Right lobe of liver (tissue), 6 donors: Measurements from ENCODE around the gene ITPK1. TPM values are rescaled to one million over a fixed set of nuclear protein-coding genes. Genes with fewer than 3 reads are reported as not detected.
"Not testable (repeated sequence)": the region's sequence is repeated elsewhere in the genome, so short reads cannot be mapped to it uniquely, and the experiment has no call there.

Experiments used
- ATAC-seq, 4 donors: fragments of 200-7000 bp; cut with Tn5 transposase; one replicate each; pipeline ENCODE4 v1.9.1; 2020; ENCODE audit warnings: mild to moderate bottlenecking in 4 of 4, moderate library complexity in 4 of 4
- DNase-seq, 3 donors: peaks; one replicate each; pipeline ENCODE4 v3.0.0-alpha.2; 2020
- H3K27ac ChIP-seq, 3 donors: fragments of 200-600 bp; one replicate each; pipeline ENCODE4 v1.8.0; 2022
- H3K27me3 ChIP-seq, 2 donors: fragments of 200-600 bp; one replicate each; pipeline ENCODE4 v1.8.0; 2022
- H3K36me3 ChIP-seq, 4 donors: fragments of 200-600 bp; sonication (generic) in 1 of 4; one replicate each; pipeline versions ENCODE4 v1.5.1 to v1.8.0; 2017 to 2022; ENCODE audit warnings: control low read depth in 1 of 4
- H3K4me1 ChIP-seq, 4 donors: fragments of 200-600 bp; sonication (generic) in 1 of 4; one replicate each; pipeline versions ENCODE4 v1.5.1 to v1.8.0; 2017 to 2022; ENCODE audit warnings: control low read depth in 1 of 4
- H3K4me3 ChIP-seq, 3 donors: fragments of 200-600 bp; one replicate each; pipeline ENCODE4 v1.8.0; 2022
- H3K9me3 ChIP-seq, 4 donors: fragments of 200-600 bp; sonication (generic) in 1 of 4; one replicate each; pipeline versions ENCODE4 v1.5.1 to v1.8.0; 2017 to 2022; ENCODE audit warnings: control low read depth in 1 of 4
- POLR2A ChIP-seq: fragments of 450-650 bp; IDR thresholded peaks from one replicate; pipeline ENCODE4 v1.6.1; 2017; ENCODE audit warnings: antibody characterized with exemption, mild to moderate bottlenecking
- WGBS: methylation state at CpG from one replicate; pipeline ENCODE4 v1.1.6; 2018; ENCODE audit warnings: low coverage, low lambda C conversion rate; ENCODE audit not compliant: insufficient coverage; ENCODE audit errors: missing lambda C conversion rate; 5-methylcytosine and 5-hydroxymethylcytosine counted together
- intact Hi-C, 2 donors: fragments of 100-400 bp; cut with DNase I; formaldehyde crosslinking; loops; one replicate each; pipeline versions ENCODE4 v1.11.2 to v1.14.1; 2022
- long read RNA-seq: library from polyadenylated mRNA; unstranded; transcript quantifications from one replicate; pipeline ENCODE4 v2.0.0, GENCODE V29; 2019
- total RNA-seq, 6 experiments: library from RNA; depleted of rRNA in 2 of 6; stranded (reverse); fragments of >200 nt in 2 of 6; fragmentation: NEBNext Ultra II Directional in 3 of 6; extraction: Animal tissue kit (Norgen Biotek cat#: 25700) in 3 of 6; gene quantifications; one replicate each; pipeline versions ENCODE4 v1.1.0 to v1.2.4, GENCODE V29; 2016 to 2023
- TF ChIP-seq, protein P1 (sequence below), 4 donors: fragments of 200-600 bp in 3 of 4; fragments of 450-650 bp in 1 of 4; IDR thresholded peaks; one replicate each; pipeline versions ENCODE4 v1.5.1 to v1.8.0; 2016 to 2022; ENCODE audit warnings: antibody characterized with exemption in 4 of 4, mild to moderate bottlenecking in 2 of 4
- donor health status: DM: no; HTN: yes; CAD: no.
- donor health status: DM: no; HTN: no; CAD: no.
- donor health status: DM: no; HTN: no; CAD: no.
- donor health status: DM: no; HTN: yes; CAD: no.
- donor health status: DM: no; HTN: yes; CAD: no.

Gene ITPK1
- 10 to 100 TPM; 28.4 to 61.0 (median 40.0) TPM for total RNA-seq
- long read RNA-seq, partial matches to known transcripts, result 1 of 5 reads
- long read RNA-seq, other reads (novel, unspliced or antisense), result 4 of 5 reads

DNA sequence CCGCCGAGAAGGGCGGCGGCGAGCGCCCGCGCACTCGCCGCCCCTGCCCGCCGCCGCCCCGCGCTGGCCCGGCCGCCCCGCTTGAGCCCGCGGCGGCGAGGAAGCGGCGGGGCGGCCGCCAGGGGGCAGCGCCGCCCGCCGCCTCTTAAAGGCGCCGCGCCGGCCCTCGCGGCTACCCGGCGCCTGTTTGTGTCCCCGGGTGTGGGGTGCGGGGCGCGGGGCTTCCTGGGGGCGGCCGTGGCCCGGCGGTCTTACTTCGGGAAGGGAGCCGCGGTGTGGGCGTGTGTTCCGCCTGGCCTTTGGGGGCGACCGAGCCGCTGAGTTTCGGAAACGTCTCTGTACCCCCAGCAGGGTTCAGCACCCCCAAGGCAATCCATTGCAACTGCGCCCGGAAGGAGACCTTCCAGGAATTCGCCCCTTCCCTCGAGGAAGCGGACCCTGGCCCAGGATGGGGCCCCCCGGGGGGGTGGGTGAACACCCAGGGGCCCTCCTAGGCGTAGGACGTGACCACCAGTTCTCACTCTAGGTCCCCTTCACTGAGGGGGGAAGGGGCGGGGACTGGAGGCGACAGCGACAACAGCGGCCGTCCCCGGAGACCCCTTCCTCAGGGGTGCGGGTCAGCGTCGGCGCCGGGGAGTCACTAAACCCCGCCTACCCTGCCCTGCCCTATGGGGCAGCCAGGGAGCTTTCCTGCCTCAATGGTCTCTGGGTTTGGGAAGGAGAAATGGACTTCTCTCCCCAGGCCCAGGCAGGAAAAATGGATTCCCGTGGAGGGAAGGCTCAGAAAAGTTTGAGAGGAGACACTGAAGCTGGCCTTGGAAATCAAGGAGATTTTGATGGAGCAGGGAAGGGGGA is at the start of gene ITPK1:
Gene ITPK1, minus strand, starts transcription at position 105 of the 855 bp plus-strand sequence. CDS start 762 bp downstream, outside the sequence.
- ATAC-seq, result peak; percentile 53 to 57 (median 54)

DNA sequence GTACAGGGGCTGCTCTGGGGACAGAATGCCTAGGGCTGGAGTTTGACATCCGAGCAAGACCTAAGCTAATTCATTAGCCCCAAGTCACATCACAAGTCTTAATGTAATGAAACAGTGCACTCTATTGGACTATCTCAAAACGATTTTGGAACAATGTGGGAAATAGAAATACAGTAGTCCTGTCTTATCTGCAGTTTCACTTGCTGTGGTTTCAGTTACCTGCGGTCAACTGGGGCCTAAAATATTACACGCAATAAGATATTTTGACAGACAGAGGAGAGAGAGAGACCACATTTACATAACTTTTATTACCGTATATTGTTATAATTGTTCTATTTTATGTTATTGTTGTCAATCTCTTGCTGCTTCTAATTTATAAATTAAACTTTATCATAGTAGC is 47.8 kb upstream of the ITPK1 start:
- H3K4me1 ChIP-seq, result no peaks in the 10 kb centered on the region
- H3K27ac ChIP-seq, result no peak overlapping the region
- ATAC-seq (peak in 1 of 4 donors; percentile 24), DNase-seq (no peak)
- no peaks in the 10 kb centered on the region for H3K9me3 ChIP-seq
- no peaks in the 10 kb centered on the region for H3K36me3 ChIP-seq
- TF ChIP-seq, protein P1, sequence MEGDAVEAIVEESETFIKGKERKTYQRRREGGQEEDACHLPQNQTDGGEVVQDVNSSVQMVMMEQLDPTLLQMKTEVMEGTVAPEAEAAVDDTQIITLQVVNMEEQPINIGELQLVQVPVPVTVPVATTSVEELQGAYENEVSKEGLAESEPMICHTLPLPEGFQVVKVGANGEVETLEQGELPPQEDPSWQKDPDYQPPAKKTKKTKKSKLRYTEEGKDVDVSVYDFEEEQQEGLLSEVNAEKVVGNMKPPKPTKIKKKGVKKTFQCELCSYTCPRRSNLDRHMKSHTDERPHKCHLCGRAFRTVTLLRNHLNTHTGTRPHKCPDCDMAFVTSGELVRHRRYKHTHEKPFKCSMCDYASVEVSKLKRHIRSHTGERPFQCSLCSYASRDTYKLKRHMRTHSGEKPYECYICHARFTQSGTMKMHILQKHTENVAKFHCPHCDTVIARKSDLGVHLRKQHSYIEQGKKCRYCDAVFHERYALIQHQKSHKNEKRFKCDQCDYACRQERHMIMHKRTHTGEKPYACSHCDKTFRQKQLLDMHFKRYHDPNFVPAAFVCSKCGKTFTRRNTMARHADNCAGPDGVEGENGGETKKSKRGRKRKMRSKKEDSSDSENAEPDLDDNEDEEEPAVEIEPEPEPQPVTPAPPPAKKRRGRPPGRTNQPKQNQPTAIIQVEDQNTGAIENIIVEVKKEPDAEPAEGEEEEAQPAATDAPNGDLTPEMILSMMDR (IDR thresholded peaks at IDR 0.05), result no peak
- TF ChIP-seq POLR2A, result no peak
- intact Hi-C loops, result no loop called here
- no peaks in the 10 kb centered on the region for H3K27me3 ChIP-seq
- no peak overlapping the region for H3K4me3 ChIP-seq
- 52% methylated on average over 5 of the region's 5 CpGs for WGBS

More for the DNA sequence above, at the start of gene ITPK1:
- H3K36me3 ChIP-seq, result no peaks in the 10 kb centered on the region
- peaks cover 0 to 29% (median 7%) of the 10 kb centered on the region in 4 donors for H3K4me1 ChIP-seq
- DNase-seq, result peak in 2 of 3 donors; percentile 67 to 75
- WGBS, result 13% methylated on average over 4 of the region's 77 CpGs
- peak within 1 kb of the TSS; percentile 58 to 92 (median 82) for H3K4me3 ChIP-seq
- TF ChIP-seq, protein P1 (IDR thresholded peaks at IDR 0.05), result peak; percentile 13 to 47 (median 35)
- TF ChIP-seq POLR2A, result no peak
- no peaks in the 10 kb centered on the region for H3K27me3 ChIP-seq
- intact Hi-C loops, result no loop called here
- peak within 1 kb of the TSS; percentile 95 to 97 (median 95) for H3K27ac ChIP-seq
- no peaks in the 10 kb centered on the region for H3K9me3 ChIP-seq

DNA sequence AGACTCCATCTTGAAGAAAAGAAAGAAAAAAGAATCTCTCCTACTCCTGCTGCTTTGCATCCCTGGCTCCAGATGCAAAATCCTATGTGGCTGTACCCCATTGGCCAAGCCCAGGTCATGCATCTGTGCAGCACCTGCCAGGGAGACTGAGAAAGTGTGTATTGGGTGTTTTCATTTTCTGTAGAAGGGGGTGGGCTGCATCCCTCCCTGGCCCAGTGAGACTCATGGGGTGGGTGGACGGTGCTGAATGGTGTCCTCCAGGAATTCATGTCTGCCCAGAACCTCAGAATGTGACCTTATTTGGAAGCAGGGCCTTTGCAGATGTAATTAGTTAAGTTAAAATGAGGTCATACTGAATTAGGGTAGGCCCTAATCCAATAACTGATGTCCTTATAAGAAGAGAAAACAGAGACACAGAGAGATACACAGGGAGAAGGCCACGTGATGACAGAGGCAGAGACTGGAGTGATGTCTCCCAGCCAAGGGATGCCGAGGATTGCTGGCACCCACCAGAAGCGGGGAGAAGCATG is 45.8 kb upstream of the ITPK1 start:
- Histone ChIP-seq H3K27me3 (no peaks in the 10 kb centered on the region), H3K36me3 (no peaks in the 10 kb centered on the region), H3K4me1 (no peaks in the 10 kb centered on the region), H3K4me3 (no peak overlapping the region), H3K9me3 (no peaks in the 10 kb centered on the region), H3K27ac (no peak overlapping the region)
- 75% methylated on average over 3 of the region's 4 CpGs for WGBS
- DNase-seq (no peak), ATAC-seq (no peak)
- TF ChIP-seq, protein P1 (IDR thresholded peaks at IDR 0.05), result no peak
- TF ChIP-seq POLR2A, result no peak
- intact Hi-C loops, result no loop called here

DNA sequence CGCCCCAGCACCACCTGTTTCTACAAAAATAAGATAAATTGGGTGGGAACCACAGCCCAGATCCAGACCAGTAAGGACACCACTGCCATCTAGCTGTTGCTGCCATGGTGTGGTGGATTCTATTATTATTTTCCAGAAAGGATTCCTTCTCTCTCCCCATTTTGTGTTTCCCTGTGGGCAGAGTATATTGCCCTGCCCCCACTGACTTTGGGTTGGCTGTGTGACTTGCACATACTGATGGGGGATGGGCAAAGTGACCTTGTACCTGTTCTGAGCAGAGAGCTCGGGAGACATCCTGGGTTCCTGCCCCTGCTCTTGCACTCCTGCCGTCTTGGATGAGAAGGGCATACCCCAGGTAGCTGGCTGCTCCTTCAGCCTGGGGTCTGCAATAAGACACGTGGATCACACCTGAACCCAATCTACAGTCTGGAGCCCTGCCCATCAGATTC is 44.7 kb upstream of the ITPK1 start:
- Histone ChIP-seq H3K27ac (no peak overlapping the region), H3K4me3 (no peak overlapping the region), H3K4me1 (no peaks in the 10 kb centered on the region), H3K9me3 (no peaks in the 10 kb centered on the region), H3K36me3 (no peaks in the 10 kb centered on the region), H3K27me3 (no peaks in the 10 kb centered on the region)
- DNase-seq (peak in 1 of 3 donors; percentile 28), ATAC-seq (peak; percentile 78 to 89 (median 82))
- TF ChIP-seq, protein P1 (IDR thresholded peaks at IDR 0.05), result peak; percentile 28 to 54 (median 44)
- TF ChIP-seq POLR2A, result no peak
- WGBS, result 38% methylated on average over 4 of the region's 4 CpGs
- intact Hi-C loops, result no loop called here

DNA sequence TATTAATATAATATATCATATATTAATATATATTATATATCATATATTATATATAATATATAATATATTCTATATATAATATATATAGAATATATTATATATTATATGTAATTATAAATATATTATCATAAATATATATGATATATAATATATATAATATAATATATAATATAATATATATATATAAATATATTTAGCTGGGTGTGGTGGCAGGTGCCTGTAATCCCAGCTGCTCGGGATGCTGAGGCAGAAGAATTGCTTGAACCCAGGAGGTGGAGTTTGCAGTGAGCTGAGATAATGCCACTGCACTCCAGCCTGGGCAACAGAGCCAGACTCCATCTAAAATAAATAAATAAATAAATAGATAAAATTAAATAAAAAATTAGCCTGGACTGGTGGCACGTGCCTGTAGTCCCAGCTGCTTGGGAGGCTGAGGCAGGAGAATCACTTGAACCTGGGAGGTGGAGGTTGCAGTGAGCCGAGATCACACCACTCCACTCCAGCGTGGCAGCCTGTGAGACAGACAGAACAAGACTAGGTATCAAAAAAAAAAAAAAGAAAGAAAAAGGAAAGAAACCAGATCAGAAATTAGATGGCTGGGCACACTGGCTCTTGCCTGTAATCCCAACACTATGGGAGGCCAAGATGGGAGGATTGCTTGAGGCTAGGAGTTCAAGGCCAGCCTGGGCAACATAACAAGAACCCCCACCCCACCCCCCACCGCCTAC is 44.1 kb upstream of the ITPK1 start:
- H3K36me3 ChIP-seq, H3K4me1 ChIP-seq, H3K27me3 ChIP-seq, H3K27ac ChIP-seq, intact Hi-C loops, H3K9me3 ChIP-seq, H3K4me3 ChIP-seq: not testable (repeated sequence)
- DNase-seq (peak in 1 of 3 donors; percentile 12), ATAC-seq (peak in 3 of 4 donors; percentile 19 to 53 (median 30))
- 32% methylated on average over 5 of the region's 5 CpGs for WGBS

DNA sequence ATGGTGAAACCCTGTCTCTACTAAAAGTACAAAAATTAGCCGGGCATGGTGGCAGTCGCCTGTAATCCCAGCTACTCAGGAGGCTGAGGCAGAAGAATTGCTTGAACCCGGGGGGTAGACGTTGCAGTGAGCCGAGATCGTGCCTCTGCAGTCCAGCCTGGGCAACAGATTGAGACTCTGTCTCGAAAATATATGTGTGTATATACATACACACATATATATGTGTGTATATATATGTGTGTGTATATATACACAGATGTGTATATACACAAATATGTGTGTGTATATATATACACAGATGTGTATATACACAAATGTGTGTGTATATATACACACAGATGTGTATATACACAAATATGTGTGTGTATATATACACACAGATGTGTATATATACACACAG is 42.6 kb upstream of the ITPK1 start:
- H3K27ac ChIP-seq, ATAC-seq, H3K4me1 ChIP-seq, H3K27me3 ChIP-seq, H3K9me3 ChIP-seq, H3K36me3 ChIP-seq, intact Hi-C loops, H3K4me3 ChIP-seq: not testable (repeated sequence)
- 84% methylated on average over 7 of the region's 7 CpGs for whole genome bisulfite sequencing
- DNase-seq, result peak in 1 of 3 donors; percentile 16
